ENCODE results near the gene ARHGEF6.

DNA sequence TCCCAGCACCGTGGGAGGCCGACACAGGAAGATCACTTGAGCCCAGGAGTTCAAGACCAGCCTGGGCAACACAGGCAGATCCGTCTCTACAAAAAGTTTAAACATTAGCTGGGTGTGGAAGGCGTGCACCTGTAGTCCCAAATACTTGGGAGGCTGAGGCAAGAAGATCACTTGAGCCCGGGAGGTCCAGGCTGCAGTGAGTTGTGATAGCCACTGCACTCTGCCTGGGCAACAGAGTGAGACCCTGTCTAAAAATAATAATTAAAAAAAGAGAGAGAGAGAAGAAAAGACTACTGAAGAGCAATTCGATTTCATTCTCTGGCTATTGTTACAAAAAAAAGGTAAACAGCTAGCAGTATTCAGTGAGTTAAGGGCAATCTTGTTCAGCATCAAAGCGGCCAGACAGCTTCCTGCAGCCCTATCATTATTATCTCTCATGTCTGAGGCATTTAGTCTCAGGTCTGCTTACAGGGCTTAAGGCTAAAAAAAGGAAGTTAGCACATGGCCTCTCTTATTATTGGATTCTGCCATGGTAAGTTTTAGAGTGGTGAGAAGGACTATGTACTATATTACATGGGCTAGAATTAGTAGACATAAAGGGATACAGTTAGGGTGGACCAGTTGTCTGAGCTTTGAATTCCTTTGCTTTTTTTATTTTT, 37.9 kb downstream of the ARHGEF6 start:
- TF ChIP-seq, protein P1, sequence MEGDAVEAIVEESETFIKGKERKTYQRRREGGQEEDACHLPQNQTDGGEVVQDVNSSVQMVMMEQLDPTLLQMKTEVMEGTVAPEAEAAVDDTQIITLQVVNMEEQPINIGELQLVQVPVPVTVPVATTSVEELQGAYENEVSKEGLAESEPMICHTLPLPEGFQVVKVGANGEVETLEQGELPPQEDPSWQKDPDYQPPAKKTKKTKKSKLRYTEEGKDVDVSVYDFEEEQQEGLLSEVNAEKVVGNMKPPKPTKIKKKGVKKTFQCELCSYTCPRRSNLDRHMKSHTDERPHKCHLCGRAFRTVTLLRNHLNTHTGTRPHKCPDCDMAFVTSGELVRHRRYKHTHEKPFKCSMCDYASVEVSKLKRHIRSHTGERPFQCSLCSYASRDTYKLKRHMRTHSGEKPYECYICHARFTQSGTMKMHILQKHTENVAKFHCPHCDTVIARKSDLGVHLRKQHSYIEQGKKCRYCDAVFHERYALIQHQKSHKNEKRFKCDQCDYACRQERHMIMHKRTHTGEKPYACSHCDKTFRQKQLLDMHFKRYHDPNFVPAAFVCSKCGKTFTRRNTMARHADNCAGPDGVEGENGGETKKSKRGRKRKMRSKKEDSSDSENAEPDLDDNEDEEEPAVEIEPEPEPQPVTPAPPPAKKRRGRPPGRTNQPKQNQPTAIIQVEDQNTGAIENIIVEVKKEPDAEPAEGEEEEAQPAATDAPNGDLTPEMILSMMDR (conservative IDR thresholded peaks at IDR 0.05; ENCODE audit: low read length) = no peak
- no peak for TF ChIP-seq EZH2phosphoT487 (IDR thresholded peaks at IDR 0.05; ENCODE audit: borderline replicate concordance)

Measured in Loucy (cell line).